GM20431 (cell line): ENCODE measurements around the gene FIGLA.
"Not testable (repeated sequence)": the region's sequence is repeated elsewhere in the genome, so short reads cannot be mapped to it uniquely, and the experiment has no call there.

ENCODE experiments used
- in situ Hi-C: fragments of 300-500 bp; cut with MseI, MboI; formaldehyde crosslinking; loops from one replicate; pipeline ENCODE4 v1.15.0; 2020; ENCODE audit warnings: low sequenced_read_pairs; ENCODE audit not compliant: unreplicated experiment

FIGLA gene

DNA sequence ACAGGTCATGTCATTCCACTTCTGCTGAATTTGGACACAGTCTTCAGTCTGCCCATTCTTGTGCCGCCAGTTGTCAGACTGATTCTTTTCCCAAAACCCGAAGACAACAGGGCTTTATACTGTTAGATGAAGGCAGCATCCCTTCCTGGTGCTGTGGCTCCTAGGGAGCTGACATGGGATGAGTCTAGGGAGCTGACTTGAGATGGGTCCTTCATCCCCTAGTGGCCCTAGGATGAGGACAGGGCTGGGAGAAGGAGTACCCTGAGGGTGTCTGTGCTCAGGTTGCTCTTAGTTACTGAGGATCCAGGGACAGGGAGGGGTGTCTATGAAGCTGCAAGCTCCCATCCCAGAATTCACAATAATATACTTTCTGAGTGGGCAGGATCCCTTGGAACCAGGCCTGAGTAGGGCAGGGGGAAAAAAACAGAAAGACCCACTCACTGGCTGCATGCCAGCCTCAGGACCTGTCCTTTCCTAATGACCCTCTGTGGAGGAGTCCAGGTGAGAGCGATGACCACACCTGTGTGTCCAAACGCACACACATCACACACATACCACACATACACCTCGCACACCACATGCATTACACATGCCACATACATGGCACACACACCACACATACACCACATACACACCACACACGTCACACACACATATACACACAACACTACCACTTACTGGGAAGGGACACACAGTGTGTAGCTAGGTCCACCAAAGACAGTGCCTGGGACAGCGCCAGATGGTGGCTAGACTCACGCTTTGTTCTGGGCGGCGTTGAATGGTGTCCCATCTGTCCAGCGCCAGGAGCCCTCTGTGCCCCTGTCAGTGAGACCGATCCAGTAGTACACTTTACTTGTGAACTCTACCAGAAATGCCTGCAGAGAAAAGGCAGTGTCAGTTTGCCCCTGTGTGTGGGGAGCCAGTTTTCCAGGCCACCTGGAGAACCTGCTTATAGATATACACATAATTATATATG lies 18.8 kb upstream of the FIGLA start:
- in situ Hi-C loops: no loop called here

DNA sequence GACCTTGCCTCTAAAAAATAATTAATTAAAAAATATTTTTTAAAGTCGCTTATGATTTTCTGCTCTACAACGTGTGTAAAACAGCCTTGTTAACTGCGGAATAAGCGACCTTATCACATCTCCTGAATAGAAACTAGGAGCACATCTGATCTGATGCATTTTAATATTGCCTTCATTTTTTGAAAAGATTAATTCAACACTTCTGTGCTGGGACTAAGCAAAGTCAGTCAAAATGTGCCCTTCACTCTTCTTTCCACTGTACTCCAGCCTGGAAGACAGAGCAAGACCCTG lies 17.3 kb upstream of the FIGLA start:
- in situ Hi-C loops: no loop called here

- in situ Hi-C loops: no loop called here
These were observed 16.8 kb upstream of the FIGLA start for GRCh38 chr2:70807102-70807827.

- in situ Hi-C loops: no loop called here
These were observed 16.2 kb upstream of the FIGLA start for GRCh38 chr2:70806620-70807019.

- in situ Hi-C loops: no loop called here
These were observed 15.6 kb upstream of the FIGLA start for GRCh38 chr2:70806013-70806412.

GRCh38 chr2:70801607-70802263 lies 11.3 kb upstream of the FIGLA start:
- in situ Hi-C loops: no loop called here

GRCh38 chr2:70799706-70800105 lies 9.3 kb upstream of the FIGLA start:
- in situ Hi-C loops: no loop called here

GRCh38 chr2:70797996-70798395 lies 7.6 kb upstream of the FIGLA start:
- in situ Hi-C loops: not testable (repeated sequence)

- in situ Hi-C loops: no loop called here
These were observed 7.1 kb upstream of the FIGLA start for GRCh38 chr2:70797506-70797905.

GRCh38 chr2:70796262-70796661 lies 5.8 kb upstream of the FIGLA start:
- in situ Hi-C loops: no loop called here

DNA sequence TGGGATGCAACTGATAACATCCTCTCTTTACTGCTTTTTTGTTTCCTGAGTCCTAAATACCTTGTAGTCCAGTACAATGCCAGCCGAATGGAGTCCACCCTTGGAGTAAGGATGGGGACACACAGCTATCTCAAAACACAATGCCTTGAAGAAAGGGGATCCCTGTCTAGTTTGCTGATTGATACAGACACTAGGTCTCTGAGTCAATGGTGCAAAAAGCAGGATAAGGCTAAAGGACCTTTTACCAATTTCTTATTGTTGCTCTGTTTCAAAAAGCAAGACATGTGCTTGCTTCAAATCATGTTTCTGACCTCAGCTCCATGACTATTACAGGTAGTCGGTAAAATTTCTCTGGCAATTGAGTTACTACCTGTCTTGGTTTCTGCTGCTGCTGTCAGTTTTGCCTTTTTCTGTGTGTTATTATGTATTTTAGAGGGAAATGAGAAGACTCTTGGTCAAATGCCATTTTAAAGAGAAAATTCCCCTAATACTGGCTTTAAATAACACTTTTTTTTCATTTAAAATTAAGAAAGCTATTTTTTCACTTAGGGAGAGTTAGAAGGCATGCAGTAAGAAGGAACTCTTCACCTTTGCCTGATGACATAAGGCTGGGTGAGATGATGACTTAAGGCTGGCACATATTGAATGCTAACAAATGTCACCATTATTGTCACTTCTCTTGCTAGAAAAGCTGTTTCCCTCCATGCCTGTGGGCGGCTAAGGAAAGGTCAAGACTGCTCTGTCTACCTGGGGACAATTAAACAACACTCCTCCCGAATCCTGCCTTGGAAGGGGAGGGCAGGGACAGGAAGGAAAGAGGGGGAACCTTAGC lies 4.9 kb upstream of the FIGLA start:
- in situ Hi-C loops: no loop called here

GRCh38 chr2:70793450-70793849 lies 3.0 kb upstream of the FIGLA start:
- in situ Hi-C loops: no loop called here

DNA sequence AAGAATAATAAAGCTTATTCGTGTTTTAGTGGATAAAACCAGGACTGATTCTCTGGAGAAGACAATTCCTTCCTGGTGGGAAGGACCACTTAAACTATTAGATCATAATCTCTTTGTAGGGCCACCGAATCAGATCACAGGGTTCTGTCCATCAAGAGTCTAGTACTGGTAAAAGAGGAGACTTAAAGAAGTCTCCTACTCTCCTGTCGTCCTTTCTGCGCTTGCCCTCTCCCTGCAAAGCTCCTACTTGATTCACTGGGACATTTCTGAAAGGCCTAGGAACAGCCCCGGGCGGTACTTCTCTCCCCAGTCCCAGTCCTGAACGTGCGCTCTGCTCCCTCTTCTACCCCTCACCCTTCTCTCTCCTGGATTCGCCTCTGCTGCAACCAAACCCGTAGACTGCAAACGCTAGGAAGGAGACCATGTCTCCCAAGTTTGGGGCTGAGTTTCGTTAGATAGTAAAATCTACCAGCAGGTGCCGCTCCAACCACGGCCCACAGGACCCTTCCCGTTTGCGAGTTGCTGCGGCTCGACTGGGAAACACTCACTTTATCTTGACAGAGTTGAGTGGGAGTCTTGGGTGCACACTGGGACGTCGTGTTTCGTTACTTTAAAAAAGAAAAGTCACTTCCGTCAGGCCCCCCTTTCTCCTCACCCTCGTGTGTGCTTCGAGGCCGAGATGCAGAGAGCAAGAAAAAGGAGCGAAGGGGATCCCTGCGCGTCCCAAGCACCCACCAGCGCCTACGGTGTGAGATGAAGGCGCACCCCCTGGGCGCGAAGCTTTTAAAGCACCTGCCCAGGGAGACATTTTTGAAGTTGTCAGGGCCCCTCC lies 923 bp downstream of the FIGLA start:
- in situ Hi-C loops: no loop called here

DNA sequence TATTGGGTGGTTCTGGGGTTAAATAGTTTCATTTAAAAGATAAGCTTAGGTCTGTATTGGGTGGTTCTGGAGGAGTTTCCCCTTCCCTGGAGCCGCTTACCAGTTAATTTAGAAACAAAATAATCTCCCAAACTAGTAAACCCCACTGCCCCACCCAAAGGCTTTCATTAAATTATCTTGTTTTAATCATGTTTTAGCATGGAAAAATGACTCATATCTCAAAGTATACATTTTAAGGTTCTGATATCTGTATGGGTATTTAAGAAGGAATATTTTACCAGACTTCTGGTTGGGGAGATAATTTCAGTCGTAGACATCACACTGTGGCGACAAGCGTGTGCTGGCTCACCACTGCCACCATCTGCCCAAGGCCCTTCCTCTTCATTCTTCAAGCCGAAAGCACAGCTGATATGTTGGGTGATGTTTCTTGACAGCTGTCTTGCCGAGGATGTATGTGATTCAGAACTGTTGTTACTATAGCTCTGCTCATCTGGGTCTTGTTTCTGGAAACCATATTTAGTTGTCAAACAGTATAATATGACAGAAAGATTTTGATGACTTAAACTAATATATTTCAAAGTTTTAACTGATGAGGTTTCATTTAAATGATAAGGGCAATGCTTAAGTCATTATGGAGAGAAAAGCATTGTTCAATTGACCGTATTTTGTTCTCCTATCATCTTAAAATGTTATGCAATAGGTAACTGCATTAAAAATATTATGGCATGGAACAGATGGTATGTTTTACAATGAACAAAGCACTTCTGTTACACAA lies 5.1 kb downstream of the FIGLA start:
- in situ Hi-C loops: no loop called here

DNA sequence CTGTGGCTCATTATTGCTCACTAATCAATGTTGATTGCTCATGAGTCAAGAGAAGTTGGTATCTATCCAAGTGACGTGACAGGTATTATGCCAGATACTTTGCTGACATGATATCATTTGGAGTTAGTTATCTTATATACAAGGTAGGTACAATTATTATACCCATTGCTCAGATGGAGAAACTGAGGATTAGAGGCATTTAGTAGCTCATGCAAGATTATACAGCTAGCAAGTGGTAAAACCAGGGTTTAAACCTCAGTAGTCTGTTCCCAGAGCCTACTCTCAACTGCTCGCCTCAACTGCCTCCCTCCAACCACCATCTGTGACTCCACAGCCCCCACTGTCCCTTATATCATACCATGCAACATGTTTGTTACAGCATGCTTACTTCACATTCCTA lies 6.1 kb downstream of the FIGLA start:
- in situ Hi-C loops: no loop called here

DNA sequence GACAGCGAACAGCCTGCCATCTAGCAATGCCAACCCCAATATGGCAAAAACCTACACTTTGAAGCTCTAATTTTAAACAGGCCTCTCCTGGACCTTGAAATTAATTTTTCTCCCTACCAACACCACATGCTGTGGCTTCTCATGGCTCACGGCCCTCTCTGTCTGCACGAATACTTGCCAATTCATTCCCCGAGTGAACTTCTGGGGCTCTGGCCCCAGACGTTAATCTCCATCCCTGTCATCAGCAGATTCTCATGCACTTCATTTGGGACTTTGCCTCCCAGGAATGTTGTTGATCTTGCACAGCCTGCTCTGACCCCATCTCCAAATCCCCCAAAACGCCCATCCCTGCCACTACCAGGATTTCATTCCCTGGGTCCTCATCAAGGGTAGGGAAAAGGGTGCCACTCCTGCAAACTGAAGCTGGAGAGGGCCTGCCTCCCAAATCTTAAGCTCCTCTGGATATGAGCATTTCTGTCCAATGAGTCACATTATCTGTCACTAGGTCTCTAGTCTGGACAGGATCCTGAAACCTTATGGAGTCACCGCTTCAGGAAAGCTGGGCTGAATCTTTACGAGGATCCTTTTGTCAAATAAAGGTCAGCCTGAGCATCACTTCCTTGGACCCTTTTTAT lies 10.4 kb downstream of the FIGLA start:
- in situ Hi-C loops: no loop called here

DNA sequence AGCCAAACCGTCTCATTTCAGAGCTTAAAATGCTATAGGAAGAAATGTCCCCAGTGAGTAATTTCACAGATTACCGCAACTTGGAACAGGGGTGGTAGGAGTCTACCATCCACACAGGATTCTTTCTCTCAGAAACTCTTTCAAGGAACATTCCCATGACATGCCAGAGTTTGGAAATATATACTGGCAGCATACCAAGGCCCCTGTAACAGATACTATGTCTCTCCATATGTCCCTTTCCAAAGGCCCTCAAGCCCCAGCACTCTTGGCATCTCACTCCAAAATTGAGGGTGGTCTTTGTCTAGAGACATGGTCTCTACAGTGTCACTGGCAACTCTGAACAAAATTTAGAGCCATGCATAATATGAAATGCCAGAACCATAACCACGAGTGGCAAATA lies 11.0 kb downstream of the FIGLA start:
- in situ Hi-C loops: no loop called here

DNA sequence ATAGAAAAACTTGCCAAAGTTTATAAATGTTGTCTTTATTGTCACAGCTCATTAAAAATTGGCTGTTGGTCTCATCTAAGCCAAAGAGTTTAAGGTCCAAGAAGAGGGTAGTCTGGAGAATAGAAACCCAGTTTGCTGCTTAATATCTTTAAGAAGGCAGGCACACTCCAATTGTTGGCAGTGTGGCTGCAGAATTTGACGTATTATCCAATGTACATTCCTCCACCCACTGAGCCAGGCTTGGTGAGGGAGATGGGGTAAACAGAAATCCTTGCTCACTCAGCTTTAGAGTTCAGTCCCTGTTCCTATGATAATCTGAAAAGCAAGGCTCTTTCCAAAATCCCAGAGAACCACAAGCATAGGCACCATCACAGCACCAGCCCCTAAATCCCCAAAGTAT lies 11.8 kb downstream of the FIGLA start:
- in situ Hi-C loops: no loop called here
